ENCODE results near the gene RBM28. TPM values are rescaled to one million over a fixed set of nuclear protein-coding genes. Genes with fewer than 3 reads are reported as not detected.

RBM28 gene
- total RNA-seq, 1 experiment from 2014 or later = 45.3 TPM

DNA sequence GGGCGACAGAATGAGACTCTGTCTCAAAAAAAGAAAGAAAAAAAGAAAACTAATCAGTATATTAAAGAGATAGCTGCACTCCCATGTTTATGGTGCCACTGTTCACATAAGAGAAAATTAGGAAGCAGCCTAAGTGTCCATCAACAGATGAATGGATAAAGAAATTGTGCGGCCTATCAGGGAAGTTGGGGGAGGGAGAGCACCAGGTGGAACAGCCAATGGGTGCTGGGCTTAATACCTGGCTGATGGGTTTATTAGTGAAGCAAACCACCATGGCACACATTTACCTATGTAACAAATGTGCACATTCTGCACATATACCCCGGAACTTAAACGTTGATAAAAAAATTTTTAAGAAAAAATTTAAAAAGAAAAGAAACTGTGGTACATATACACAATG, 26.8 kb upstream of the RBM28 start:
- Histone ChIP-seq H3K4me2 (ENCODE audit: low read length) (no peak overlapping the region), H4K20me1 (ENCODE audit: low read length) (no peaks in the 10 kb centered on the region), H3K9me3 (ENCODE audit: low read length) (no peaks in the 10 kb centered on the region), H3K27me3 (ENCODE audit: low read length) (peaks cover 6% of the 10 kb centered on the region; the same call in 1 of the 2 replicates), H3K36me3 (ENCODE audit: low read depth, low read length) (no peaks in the 10 kb centered on the region), H3K9ac (ENCODE audit: low read length) (no peak overlapping the region), H3K9me2 (replicated peaks; ENCODE audit: low read length) (no peaks in the 10 kb centered on the region), H3F3A (ENCODE audit: low read length, unreplicated experiment) (no peaks in the 10 kb centered on the region), H3K4me3 (ENCODE audit: low read length) (no peak overlapping the region), H2AFZ (ENCODE audit: low read length) (no peak overlapping the region), H3K27ac (ENCODE audit: low read length) (no peak overlapping the region), H3K4me1 (ENCODE audit: insufficient read depth, low read length) (no peaks in the 10 kb centered on the region), H3K79me2 (ENCODE audit: low read length) (no peaks in the 10 kb centered on the region)
- ChIA-PET CTCF (no interaction called here), POLR2A (ENCODE audit: unreplicated experiment) (no interaction called here)
- TF ChIP-seq EZH2phosphoT487 (IDR thresholded peaks at IDR 0.05; ENCODE audit: borderline replicate concordance, low read length) = no peak
- TF ChIP-seq, protein P1, sequence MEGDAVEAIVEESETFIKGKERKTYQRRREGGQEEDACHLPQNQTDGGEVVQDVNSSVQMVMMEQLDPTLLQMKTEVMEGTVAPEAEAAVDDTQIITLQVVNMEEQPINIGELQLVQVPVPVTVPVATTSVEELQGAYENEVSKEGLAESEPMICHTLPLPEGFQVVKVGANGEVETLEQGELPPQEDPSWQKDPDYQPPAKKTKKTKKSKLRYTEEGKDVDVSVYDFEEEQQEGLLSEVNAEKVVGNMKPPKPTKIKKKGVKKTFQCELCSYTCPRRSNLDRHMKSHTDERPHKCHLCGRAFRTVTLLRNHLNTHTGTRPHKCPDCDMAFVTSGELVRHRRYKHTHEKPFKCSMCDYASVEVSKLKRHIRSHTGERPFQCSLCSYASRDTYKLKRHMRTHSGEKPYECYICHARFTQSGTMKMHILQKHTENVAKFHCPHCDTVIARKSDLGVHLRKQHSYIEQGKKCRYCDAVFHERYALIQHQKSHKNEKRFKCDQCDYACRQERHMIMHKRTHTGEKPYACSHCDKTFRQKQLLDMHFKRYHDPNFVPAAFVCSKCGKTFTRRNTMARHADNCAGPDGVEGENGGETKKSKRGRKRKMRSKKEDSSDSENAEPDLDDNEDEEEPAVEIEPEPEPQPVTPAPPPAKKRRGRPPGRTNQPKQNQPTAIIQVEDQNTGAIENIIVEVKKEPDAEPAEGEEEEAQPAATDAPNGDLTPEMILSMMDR (conservative IDR thresholded peaks at IDR 0.05; ENCODE audit: low read depth, low read length) = no peak
- no TSS peak for BruUV-seq (replicated peaks)
- DNase-seq (no peak), ATAC-seq (no peak)
- intact Hi-C loops (cut with micrococcal nuclease) = no loop called here

DNA sequence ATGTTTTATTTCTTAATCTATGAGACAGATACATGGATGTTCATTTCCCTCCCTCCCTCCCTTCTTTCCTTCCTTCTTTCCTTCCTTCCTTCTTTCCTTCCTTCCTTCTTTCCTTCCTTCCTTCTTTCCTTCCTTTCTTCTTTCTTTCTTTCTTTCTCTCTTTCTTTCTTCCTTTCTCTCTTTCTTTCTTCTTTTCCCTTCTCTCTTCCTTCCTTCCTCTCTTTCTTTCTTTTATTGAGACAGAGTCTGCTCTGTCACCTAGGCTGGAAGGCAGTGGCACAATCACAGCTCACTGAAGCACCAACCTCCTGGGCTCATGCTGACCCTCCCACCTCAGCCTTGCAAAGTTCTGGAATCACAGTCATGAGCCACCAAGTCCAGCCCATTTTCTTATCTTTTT, 23.3 kb upstream of the RBM28 start:
- no peaks in the 10 kb centered on the region for H3F3A ChIP-seq (ENCODE audit: low read length, unreplicated experiment)
- no peaks in the 10 kb centered on the region for H4K20me1 ChIP-seq (ENCODE audit: low read length)
- intact Hi-C loops (cut with micrococcal nuclease) = no loop called here
- H2AFZ ChIP-seq (ENCODE audit: low read length) = no peak overlapping the region
- peaks cover 18% of the 10 kb centered on the region for H3K27me3 ChIP-seq (ENCODE audit: low read length)
- no peaks in the 10 kb centered on the region for H3K9me2 ChIP-seq (replicated peaks; ENCODE audit: low read length)
- CTCF ChIA-PET = no interaction called here
- no peaks in the 10 kb centered on the region for H3K9me3 ChIP-seq (ENCODE audit: low read length)
- H3K4me1 ChIP-seq (ENCODE audit: insufficient read depth, low read length) = no peaks in the 10 kb centered on the region
- no peak for DNase-seq
- TF ChIP-seq EZH2phosphoT487 (IDR thresholded peaks at IDR 0.05; ENCODE audit: borderline replicate concordance, low read length) (no peak), EZH2 (IDR thresholded peaks at IDR 0.05; ENCODE audit: low read length, unreplicated experiment) (no peak)
- TF ChIP-seq, protein P1 (conservative IDR thresholded peaks at IDR 0.05; ENCODE audit: low read depth, low read length) = no peak
- no peak overlapping the region for H3K27ac ChIP-seq (ENCODE audit: low read length)
- POLR2A ChIA-PET (ENCODE audit: unreplicated experiment) = no interaction called here
- no peak overlapping the region for H3K9ac ChIP-seq (ENCODE audit: low read length)
- no peak for ATAC-seq
- no TSS peak for BruUV-seq (replicated peaks)
- no peak overlapping the region for H3K4me3 ChIP-seq (ENCODE audit: low read length)
- no peaks in the 10 kb centered on the region for H3K79me2 ChIP-seq (ENCODE audit: low read length)
- no peak overlapping the region for H3K4me2 ChIP-seq (ENCODE audit: low read length)
- H3K36me3 ChIP-seq (ENCODE audit: low read depth, low read length) = no peaks in the 10 kb centered on the region

DNA sequence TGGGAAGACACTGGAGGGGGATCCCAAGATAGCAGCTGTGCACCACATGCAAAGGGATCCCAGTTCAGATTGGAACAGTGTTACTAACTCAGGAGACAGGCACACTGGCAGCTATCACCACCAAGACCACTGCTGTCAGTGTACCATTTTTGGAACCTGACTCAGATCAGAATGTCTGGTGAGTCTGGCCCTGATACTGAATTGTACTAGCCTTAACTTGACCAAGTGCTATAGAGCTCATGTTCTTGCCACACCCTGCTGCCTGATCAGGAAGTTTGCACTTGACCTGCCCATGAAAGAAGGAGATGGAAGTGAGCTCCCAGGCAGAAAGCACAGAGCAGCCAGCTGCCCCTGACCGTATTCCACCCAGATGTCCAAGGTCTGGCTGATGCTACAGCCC, 22.6 kb upstream of the RBM28 start:
- CTCF ChIA-PET = interaction anchor here (0.7 kb wide), 1 partner anchor 38 kb away, joined by 5 read pairs; no protein-coding TSS in a partner anchor
- peaks cover 18% of the 10 kb centered on the region for H3K27me3 ChIP-seq (ENCODE audit: low read length)
- H3K9me3 ChIP-seq (ENCODE audit: low read length) = no peaks in the 10 kb centered on the region
- no peak for DNase-seq
- no peaks in the 10 kb centered on the region for H3K4me1 ChIP-seq (ENCODE audit: insufficient read depth, low read length)
- H3K4me2 ChIP-seq (ENCODE audit: low read length) = no peak overlapping the region
- intact Hi-C loops (cut with micrococcal nuclease) = no loop called here
- no peaks in the 10 kb centered on the region for H3F3A ChIP-seq (ENCODE audit: low read length, unreplicated experiment)
- POLR2A ChIA-PET (ENCODE audit: unreplicated experiment) = no interaction called here
- no peak overlapping the region for H3K9ac ChIP-seq (ENCODE audit: low read length)
- H3K36me3 ChIP-seq (ENCODE audit: low read depth, low read length) = no peaks in the 10 kb centered on the region
- no peak for ATAC-seq
- no peaks in the 10 kb centered on the region for H3K79me2 ChIP-seq (ENCODE audit: low read length)
- no peak overlapping the region for H3K4me3 ChIP-seq (ENCODE audit: low read length)
- no peaks in the 10 kb centered on the region for H3K9me2 ChIP-seq (replicated peaks; ENCODE audit: low read length)
- H4K20me1 ChIP-seq (ENCODE audit: low read length) = no peaks in the 10 kb centered on the region
- no peak overlapping the region for H3K27ac ChIP-seq (ENCODE audit: low read length)
- H2AFZ ChIP-seq (ENCODE audit: low read length) = no peak overlapping the region
- no peak for TF ChIP-seq EZH2 (IDR thresholded peaks at IDR 0.05; ENCODE audit: low read length, unreplicated experiment)
- no peak for TF ChIP-seq EZH2phosphoT487 (IDR thresholded peaks at IDR 0.05; ENCODE audit: borderline replicate concordance, low read length)
- TF ChIP-seq, protein P1 (conservative IDR thresholded peaks at IDR 0.05; ENCODE audit: low read depth, low read length) = no peak
- no TSS peak for BruUV-seq (replicated peaks)

Data from PC-3 (cell line).